HG02885 (cell line): Measurements from ENCODE around the gene PRELID1.
"Not testable (repeated sequence)": the region's sequence is repeated elsewhere in the genome, so short reads cannot be mapped to it uniquely, and the experiment has no call there.

Experiments used
- ATAC-seq: cut with Tn5 transposase; IDR thresholded peaks from one replicate; pipeline ENCODE4 v1.9.1; 2021; ENCODE audit warnings: mild to moderate bottlenecking; ENCODE audit not compliant: unreplicated experiment, poor library complexity

The PRELID1 gene

DNA sequence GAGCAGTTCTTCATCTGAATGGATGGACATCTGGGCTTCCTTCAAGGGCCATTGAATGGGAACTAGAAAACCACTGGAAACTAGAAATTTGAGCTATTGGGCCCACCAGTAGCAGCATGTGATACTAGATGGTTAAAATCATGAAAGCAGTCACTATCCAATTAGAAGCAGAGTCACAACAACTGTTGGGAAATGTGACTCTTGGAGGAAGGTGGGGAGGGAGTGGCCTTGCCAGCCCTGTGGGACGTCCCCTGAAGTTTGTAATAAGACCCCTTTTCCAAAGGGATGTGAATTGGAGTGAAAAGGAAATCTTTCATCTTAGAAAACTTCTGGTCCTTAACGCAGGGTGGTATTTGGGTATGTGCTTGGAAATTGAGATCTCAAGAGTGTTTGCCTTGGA is 5.7 kb upstream of the PRELID1 start:
- ATAC-seq: no peak

DNA sequence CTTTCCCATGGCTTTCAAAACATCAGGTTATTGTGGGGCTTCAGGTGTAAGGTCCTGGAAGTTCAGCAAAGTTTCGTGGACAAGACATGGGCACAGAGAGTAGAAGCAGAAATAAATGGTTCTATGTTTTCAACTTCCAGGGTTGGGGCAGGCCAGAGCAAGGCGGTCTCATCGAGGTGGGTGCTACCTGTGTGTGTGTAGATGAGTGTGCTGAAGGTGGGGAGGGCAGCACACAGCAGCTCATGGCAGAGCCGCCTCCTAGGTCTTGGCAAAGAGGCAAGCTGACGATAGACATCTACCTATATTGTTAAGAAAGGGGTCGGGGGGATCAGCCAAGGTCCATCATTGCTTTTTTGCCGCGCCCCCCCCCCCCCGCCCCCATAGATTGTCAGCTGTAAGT is 3.9 kb upstream of the PRELID1 start:
- ATAC-seq: no peak

DNA sequence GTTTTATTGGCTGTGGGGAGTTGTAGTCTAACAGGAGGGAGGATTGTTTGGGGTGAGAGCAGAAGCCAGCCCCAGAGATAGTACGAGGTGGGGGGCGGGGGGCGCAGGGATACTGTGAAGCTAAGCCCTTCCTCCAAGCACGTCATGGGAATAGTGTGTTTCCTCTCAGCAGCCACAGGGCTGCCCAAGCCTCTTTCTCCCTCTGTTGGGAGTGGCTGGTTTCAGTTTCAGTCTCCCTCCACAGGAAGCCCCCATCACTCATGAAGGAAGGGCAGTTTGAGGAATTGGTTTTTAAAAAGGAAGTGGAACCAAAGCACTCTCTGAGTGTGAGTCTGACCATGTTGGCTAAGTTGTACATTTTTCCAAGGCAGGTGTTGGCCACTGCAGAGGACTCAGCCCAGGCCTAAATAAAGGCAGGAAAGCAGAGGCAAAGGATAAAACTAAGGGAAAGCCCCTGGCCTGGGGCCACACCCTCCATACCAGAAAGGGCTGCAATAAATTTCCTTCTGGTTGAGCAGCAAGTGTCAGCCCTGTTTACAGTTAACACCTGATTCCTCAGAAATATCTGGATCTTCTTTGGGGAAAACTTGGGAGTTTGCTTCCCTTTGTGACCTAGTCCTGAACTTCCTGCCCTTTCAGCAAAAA is 3.2 kb upstream of the PRELID1 start:
- peak; percentile 46 for ATAC-seq

DNA sequence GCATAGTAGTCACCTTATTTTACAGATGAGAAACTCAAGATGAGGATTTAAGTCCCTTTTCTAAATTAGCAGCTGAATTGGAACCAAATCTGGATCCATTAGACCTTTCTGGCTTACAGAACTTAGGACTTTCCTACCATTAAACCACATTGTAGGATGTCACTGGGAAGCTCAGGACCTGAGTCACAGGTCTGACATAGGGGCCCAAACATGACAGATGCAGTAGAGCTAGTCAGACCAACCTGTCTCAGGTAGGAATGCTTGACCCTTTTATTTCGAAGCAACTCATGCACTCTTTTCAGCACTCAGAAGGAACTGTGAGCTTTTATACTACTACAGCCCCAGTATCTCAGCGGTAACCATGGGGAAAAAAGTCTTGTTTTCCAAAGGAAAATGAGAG is 2.6 kb upstream of the PRELID1 start:
- ATAC-seq: no peak

DNA sequence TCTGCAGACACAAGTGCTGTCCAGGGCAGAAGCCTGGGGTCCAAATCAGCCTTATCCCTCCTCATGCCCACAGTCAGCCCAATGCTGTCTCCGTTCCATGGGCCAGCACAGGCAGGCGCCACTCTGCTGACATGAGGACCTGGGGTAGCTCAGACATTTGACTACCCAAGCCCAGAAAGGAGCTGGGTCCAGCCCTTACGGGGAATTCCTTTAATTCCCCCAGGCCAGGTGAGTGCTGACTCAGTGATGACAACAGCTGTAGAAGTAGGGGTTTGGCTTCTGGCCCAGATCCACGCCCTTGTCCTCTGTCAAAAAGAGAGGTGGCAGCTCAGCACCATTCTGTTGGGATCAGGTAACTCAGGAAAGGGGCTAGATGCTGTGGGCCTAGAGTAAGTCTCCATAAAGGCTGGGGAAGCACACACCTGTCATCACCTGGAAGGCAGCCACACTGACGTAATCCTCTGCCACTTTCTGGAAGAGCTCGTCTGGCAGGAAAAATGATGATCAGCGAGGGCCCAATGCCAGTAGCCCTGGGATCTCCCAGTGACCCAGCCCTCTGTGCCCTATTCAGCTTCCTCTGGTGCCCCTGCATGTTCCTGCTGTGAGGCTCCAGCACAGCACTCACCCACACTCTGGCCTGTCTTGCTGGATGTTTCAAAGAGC is 2.0 kb upstream of the PRELID1 start:
- no peak for ATAC-seq

DNA sequence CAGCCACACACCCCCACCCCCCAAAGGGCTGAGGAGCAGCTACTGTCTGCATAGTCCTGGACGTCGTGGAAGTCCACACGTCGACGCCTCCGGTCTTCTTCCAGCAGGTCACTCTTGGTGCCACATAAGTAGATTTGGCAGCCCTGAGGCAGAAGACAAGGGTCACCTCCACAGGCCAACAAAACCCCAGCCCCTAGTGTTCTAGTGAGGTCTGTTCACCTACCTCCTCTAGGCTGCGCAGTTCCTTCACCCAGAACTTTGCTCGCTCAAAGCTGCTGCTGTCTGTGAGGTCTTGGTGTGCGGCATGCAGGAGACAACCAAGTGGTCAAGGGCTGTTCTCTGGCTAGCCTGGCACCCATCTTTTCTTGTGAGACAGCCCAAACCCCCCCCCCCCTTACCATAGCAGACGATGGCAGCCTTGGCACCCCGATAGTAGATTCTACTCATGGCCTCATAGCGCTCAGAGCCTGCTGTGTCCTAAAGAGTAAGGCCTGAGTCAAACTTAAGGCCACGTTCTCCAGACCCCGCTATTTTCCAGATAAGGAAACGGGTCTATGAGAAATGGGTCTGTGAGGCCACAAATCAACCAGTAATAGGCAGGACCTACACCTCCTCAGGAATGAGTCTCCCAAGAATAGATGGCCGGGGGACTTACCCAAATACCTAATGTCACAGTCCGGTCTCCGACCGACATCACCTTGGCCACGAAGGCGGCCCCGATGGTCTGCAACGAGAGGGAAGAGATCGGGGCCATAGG is 1.1 kb upstream of the PRELID1 start:
- no peak for ATAC-seq

DNA sequence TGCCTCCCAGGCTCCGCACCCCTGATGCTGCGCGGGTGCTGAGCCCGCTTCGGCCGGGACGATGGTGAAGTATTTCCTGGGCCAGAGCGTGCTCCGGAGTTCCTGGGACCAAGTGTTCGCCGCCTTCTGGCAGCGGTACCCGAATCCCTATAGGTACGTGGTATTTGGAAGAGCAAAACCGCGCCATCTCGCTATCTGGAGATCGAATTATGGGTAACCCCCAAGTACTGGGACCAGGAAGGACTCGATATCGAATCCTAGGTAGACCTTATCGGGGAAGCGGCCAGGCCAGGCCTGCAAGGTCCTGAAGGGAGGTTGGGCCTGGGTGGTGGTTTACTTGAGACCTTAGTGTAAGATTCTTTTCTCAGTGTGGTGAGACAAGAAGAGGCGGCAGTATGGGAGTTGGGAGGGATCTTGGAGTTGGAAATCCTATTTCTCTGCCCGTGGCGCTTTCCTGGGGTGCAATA is 359 bp downstream of the PRELID1 start:
- no peak for ATAC-seq

DNA sequence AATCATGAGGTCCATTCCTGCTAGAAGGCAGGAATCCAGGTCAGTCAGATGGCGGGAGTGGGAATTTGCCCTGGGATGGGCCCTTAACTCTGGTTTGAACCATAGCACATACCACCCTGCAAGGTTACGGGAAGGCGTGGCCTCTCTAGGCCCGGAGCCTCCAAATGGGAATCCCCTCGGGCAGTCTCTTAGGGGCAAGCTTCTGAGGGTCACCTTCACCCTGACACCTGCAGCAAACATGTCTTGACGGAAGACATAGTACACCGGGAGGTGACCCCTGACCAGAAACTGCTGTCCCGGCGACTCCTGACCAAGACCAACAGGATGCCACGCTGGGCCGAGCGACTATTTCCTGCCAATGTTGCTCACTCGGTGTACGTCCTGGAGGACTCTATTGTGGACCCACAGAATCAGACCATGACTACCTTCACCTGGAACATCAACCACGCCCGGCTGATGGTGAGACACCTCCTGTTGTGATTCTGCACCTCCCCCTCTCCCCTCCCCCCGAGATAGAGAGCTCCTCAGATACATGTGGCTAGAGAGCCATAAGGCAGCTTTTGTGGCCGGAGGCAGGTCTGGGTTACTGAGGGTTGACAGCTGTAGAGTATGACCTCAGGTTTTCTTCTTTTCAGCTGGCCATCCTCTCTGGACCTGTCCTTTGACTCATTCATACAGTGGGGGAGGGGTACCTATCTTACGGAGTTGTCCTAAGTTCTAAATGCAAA is 957 bp downstream of the PRELID1 start:
- ATAC-seq: no peak

DNA sequence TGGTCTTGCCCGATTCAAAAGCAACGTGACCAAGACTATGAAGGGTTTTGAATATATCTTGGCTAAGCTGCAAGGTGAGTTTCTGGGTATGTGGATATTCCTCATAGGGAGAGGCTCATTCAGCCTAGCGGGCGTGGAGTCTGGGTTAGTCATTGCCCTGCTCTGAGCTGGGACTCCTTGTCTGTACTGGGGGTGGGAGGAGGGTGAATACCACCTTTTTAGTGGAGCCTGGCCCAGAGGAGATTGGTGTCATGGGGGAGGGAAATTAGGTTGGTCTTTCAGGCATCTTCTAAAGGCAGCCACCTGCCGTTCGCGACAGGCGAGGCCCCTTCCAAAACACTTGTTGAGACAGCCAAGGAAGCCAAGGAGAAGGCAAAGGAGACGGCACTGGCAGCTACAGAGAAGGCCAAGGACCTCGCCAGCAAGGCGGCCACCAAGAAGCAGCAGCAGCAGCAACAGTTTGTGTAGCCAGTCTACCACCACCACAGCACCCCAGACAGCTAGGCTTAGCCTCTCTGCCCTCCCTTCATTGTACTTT is 2.6 kb downstream of the PRELID1 start:
- not testable (repeated sequence) for ATAC-seq

DNA sequence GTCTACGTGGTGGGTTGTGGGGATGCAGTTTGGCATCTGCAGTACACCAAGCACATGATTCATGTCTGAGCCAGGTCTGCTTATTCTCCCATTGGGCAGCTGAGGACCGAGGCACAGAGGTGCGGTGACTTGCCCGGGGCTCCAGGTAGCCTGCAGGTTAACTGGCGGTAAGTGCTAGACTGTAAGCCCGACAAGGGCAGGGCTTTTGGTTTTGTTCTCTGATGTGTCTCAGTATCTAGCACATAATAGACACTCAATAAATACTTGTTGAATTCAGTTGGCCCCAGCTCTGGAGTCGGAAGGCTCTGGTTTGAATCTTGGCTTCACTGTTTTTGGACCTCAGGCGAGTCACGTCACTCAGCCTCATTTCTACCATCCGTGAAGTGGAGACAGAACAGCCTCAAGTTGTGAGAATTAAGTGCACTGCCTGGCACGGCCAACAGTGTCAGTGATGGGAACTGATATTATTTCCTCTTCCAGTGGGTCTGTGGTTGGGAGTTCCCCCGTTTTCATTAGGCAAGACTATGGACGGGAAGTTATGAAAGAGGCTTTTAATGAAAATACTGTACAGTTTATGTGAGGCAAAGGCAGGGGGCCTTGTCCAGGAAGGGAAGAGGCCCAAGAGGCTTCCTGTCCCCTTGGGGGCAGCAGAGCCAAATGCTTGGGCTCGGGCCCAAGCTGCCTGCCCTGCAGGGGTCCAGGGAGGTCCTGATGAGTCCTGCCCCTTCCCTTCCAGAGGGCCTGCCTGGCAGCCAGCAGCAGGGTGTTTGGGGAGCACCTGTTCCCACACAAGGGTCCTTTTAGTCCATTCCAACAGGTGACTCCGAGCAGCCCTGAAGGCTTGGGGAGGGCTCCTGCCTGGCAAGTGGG is 3.3 kb downstream of the PRELID1 start:
- no peak for ATAC-seq

DNA sequence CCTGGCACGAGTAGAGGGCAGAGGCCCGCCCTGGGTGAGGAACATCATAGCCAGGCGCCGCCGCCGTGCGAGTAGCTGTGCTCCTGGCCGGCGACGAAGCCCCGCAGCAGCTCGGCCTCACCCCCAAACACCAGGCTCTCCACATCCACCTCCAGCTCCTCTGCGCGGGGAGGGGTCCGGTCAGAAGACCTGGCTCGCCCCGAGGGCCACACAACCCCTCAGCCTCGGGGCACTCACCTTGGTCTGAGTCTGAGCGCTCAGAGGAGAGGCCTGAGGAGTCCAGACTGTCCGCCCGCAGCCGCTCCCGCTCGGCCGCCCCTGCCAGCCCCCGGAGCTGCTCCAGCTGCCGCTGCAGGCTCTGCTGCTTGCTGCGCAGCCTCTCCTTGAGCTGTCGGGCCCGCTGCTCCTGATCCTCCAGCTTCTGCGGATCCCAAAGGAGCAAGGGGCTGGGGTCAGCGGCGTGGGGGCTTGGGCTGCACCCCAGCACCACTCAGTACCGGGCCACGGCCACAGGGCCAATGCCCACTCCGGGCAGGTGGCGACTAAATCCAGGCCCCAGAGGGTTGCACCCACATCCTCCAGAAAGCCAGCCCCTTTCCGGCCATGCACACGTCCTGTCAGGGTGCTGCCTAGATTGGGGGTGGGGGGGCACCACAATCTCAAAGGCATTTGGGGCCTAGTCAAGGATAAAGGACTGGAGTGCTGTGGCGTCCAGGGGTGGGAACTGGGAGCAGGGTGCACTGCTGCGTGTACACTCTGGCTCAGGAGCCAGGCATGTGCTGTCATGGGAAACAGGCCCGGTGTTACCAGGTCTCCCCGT is 4.2 kb downstream of the PRELID1 start:
- no peak for ATAC-seq

DNA sequence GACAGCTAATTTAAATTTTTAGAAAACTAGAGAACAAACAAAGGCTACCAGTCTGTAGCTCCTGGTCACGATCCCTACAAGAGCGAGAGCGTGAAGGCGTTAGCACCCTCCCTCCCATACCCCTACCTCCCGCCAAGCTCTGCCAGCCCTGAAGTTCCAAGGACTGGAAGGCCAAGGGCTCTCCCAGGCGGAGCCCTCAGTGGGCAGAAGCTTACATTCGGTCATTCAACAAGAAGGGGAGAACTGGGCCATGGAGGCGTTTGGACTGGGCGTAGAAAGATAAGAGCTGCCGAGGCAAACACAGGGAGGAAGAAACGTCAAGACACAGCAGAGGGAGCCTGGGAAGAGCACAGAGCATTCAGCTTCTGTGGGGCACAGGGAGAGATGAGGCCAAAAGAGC is 5.1 kb downstream of the PRELID1 start:
- no peak for ATAC-seq

DNA sequence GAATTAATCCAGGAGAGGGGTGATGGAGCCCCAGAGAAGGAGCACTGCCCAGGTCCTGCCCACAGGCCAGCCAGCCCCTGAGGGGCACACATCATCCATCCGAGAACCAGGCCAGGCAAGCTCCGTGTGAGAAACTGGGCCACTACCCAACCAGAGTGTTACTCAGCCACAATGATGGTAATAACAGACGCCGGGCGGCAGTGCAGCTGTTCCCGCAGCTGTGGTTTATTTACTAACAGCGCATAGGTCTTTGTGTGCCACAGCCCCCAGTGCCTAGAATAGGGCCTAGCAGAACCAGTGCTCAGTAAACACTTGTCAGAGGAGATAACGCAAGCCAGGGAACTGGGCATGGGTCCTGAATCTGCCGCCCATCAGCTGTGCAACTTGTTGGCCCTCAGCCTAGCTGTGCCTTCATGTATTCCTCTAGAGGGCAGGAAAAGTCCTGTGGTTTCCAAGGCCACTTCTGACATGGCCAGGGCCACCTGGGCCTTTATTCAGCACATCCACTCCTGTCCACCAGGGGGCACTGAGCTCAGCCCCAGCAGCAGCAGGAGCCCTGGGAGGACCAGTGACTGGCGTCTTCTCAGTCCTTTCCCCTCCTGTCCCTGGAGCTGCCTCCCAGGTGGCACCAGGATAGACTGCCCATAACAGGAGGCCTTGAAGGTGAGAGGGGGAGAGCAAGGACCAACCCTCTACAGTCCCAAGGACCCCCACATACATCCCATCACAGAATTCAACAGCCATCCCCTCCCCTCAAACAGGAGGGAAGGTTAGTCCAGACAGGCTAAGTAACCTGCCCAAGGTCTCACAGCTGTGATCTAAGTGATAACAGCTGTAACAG is 6.0 kb downstream of the PRELID1 start:
- ATAC-seq: no peak

DNA sequence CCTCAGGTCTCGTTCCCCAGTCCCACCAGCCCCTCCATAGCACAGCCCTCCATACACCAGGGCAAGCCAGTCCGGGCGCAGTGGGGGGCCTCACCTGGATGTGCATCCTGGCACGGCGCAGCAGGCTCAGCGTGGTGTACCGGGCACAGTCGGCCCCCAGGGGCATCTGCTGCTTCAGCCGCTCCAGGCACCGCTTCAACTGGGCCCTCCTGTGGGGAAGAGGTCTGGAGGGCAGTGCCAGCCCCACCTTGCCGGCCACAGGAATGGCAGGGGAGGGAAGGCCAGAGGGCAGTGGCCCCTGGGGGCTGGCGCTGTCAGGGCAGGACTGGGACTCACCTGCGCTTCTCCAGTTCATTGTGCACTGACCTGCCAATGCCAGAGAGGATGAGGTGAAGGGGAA is 6.7 kb downstream of the PRELID1 start:
- ATAC-seq: no peak

DNA sequence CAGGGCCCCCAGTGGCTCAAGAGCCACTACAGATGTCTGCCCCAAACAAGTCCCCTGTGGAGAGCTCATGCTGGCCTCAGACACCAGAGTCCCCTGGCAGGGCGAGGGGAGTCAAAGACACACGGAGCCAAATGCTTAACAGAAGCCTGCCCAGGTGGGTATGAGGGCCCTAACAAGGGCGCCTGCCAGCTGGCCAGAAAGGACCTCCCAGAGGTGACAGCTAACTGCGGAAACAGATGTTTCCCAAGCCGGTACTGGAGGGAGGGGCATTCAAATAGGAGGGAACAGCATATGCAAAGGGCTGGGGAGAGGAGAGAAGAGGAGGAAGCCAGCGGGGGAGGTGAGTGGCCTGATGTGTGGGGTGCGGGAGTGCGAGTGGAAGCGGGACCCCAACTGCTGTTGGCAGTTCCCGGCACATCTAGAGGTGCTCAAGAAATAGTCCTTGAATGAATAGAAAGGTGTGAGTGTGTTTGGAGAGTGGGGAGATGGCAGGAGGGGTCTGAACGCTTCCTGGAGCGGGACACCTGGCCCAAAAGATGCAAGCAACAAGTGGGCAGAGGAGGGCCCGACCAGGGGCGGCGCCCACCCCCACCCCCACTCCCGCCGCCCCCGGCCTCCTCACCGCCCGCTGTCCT is 7.3 kb downstream of the PRELID1 start:
- peak; percentile 22 for ATAC-seq

DNA sequence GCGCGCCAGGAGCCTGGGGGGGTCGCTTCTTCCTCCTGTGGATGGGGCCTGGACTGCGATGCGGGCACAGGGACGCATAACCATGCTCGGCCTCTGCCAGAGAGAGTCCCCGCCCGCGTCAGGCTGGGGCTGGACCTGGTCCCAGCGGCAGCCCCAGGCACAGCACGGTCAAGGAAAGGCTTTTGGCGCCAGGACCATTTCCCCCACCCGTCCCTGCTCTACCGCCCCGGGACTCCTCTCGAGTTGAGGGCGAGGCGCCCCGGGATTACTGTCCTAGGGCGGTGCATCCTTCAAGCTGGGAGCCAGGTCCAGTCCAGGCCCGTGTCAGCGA is 7.8 kb downstream of the PRELID1 start:
- no peak for ATAC-seq
